Immature natural killer cell (primary cell): ENCODE measurements around the gene CYP1A1. TPM values are rescaled to one million over a fixed set of nuclear protein-coding genes. Genes with fewer than 3 reads are reported as not detected.
"Not testable (repeated sequence)": the region's sequence is repeated elsewhere in the genome, so short reads cannot be mapped to it uniquely, and the experiment has no call there.

Source experiments
- DNase-seq, 3 donors: peaks; one replicate each; pipeline ENCODE4 v3.0.0; 2022; ENCODE audit warnings: mixed read lengths in 1 of 3
- H3K27ac Mint-ChIP-seq, 6 donors: one replicate each; pipeline ENCODE4 v1.8.0; 2020; ENCODE audit warnings: mixed read lengths in 6 of 6, mild to moderate bottlenecking in 5 of 6, inconsistent platforms in 4 of 6, moderate library complexity in 3 of 6
- H3K27me3 Mint-ChIP-seq, 3 donors: one replicate each; pipeline ENCODE4 v1.8.0; 2020 to 2021; ENCODE audit warnings: low read depth in 3 of 3, mild to moderate bottlenecking in 3 of 3, mixed read lengths in 3 of 3, moderate library complexity in 3 of 3, inconsistent platforms in 1 of 3
- H3K36me3 Mint-ChIP-seq, 3 donors: one replicate each; pipeline ENCODE4 v1.8.0; 2020; ENCODE audit warnings: mixed read lengths in 3 of 3, inconsistent platforms in 2 of 3, mild to moderate bottlenecking in 2 of 3
- H3K4me1 Mint-ChIP-seq, 2 donors: one replicate each; pipeline ENCODE4 v1.8.0; 2020; ENCODE audit warnings: inconsistent platforms in 2 of 2, mild to moderate bottlenecking in 2 of 2, mixed read lengths in 2 of 2, moderate library complexity in 1 of 2
- H3K4me3 Mint-ChIP-seq, 5 donors: one replicate each; pipeline ENCODE4 v1.8.0; 2020; ENCODE audit warnings: mild to moderate bottlenecking in 5 of 5, mixed read lengths in 5 of 5, inconsistent platforms in 3 of 5, moderate library complexity in 3 of 5
- H3K9me3 Mint-ChIP-seq, 6 donors: one replicate each; pipeline ENCODE4 v1.8.0; 2020; ENCODE audit warnings: mild to moderate bottlenecking in 6 of 6, mixed read lengths in 6 of 6, inconsistent platforms in 4 of 6, moderate library complexity in 3 of 6
- polyA plus RNA-seq, 3 donors: library from polyadenylated mRNA; unstranded; fragments of 300-500 nt; fragmentation: Illumina TruSeq; gene quantifications; one replicate each; pipeline ENCODE4 v1.2.3, GENCODE V29; 2021

Gene CYP1A1
- polyA plus RNA-seq, 3 donors from 2014 or later = not detected

DNA sequence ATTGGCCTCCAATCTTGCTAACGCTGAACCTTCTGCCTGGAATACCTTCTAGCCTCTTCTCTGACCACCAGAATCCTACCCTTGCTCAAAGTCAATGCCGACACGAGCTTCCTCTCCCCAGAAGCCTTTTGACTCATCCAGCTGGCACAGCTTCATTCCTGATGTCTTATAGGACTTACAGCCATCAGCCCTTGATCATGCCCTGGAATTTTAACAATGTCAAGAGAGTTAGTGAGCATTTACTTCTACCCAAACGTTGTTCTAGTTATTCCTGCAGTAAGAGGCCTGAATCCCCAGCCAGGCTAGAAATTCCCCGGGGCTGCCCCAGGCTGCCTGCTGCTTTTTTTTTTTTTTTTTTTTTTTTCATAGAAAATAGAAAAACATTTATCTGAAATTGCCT, 27.2 kb upstream of the CYP1A1 start:
- Mint-ChIP-seq H3K27ac (no peak overlapping the region), H3K9me3 (no peaks in the 10 kb centered on the region), H3K36me3 (no peaks in the 10 kb centered on the region), H3K4me3 (no peak overlapping the region), H3K27me3 (peaks cover 0 to 7% (median 0%) of the 10 kb centered on the region in 3 donors), H3K4me1 (no peaks in the 10 kb centered on the region)
- DNase-seq = no peak

DNA sequence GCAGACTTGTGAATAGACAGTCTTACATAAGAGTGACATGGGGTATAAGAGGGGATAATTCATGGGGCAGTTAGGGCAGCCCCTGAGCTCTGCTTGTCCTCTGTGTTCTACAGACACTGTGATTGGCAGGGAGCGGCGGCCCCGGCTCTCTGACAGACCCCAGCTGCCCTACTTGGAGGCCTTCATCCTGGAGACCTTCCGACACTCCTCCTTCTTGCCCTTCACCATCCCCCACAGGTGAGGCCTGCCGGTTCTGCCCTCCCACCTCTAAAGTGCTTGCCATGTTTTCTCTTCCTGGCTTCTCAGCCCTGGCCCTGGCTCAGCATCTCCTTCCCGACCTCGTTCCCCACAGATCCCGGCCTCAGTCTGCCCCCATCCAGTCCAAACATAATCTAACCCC, 26.7 kb upstream of the CYP1A1 start:
- no peaks in the 10 kb centered on the region for H3K4me1 Mint-ChIP-seq
- H3K36me3 Mint-ChIP-seq = no peaks in the 10 kb centered on the region
- H3K9me3 Mint-ChIP-seq = no peaks in the 10 kb centered on the region
- H3K27me3 Mint-ChIP-seq = peaks cover 0 to 7% (median 2%) of the 10 kb centered on the region in 3 donors
- H3K4me3 Mint-ChIP-seq = no peak overlapping the region
- H3K27ac Mint-ChIP-seq = no peak overlapping the region
- DNase-seq = no peak

DNA sequence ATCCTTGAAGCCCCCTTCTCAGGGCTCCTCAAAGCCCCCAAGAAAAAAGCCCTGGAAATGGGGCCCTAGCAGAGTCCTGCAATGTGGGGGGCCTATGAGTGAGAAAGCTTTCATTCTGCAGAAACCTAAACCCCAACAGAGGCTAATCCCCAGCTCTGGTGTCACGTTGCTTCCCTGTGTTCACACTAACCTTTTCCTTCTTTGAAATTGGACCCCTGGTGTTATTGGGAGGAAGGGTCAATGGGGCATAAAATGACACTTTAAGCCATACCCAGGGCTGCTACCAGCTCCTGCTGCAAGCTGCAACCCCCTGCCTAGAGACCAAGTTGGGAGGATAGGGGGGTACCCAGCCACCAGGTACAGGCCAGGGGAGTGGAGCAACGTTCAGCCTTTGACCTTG, 25.4 kb upstream of the CYP1A1 start:
- no peaks in the 10 kb centered on the region for H3K36me3 Mint-ChIP-seq
- no peak overlapping the region for H3K27ac Mint-ChIP-seq
- no peak overlapping the region for H3K4me3 Mint-ChIP-seq
- no peak for DNase-seq
- H3K27me3 Mint-ChIP-seq = peaks cover 0 to 7% (median 3%) of the 10 kb centered on the region in 3 donors
- H3K9me3 Mint-ChIP-seq = no peaks in the 10 kb centered on the region
- no peaks in the 10 kb centered on the region for H3K4me1 Mint-ChIP-seq

DNA sequence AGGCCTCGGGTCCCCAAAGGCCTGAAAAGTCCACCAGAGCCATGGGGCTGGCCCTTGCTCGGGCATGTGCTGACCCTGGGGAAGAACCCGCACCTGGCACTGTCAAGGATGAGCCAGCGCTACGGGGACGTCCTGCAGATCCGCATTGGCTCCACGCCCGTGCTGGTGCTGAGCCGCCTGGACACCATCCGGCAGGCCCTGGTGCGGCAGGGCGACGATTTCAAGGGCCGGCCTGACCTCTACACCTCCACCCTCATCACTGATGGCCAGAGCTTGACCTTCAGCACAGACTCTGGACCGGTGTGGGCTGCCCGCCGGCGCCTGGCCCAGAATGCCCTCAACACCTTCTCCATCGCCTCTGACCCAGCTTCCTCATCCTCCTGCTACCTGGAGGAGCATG, 24.5 kb upstream of the CYP1A1 start:
- H3K9me3 Mint-ChIP-seq = no peaks in the 10 kb centered on the region
- no peak for DNase-seq
- H3K36me3 Mint-ChIP-seq = no peaks in the 10 kb centered on the region
- H3K4me3 Mint-ChIP-seq = no peak overlapping the region
- H3K4me1 Mint-ChIP-seq = no peaks in the 10 kb centered on the region
- no peak overlapping the region for H3K27ac Mint-ChIP-seq
- H3K27me3 Mint-ChIP-seq = peaks cover 0 to 5% (median 3%) of the 10 kb centered on the region in 3 donors

DNA sequence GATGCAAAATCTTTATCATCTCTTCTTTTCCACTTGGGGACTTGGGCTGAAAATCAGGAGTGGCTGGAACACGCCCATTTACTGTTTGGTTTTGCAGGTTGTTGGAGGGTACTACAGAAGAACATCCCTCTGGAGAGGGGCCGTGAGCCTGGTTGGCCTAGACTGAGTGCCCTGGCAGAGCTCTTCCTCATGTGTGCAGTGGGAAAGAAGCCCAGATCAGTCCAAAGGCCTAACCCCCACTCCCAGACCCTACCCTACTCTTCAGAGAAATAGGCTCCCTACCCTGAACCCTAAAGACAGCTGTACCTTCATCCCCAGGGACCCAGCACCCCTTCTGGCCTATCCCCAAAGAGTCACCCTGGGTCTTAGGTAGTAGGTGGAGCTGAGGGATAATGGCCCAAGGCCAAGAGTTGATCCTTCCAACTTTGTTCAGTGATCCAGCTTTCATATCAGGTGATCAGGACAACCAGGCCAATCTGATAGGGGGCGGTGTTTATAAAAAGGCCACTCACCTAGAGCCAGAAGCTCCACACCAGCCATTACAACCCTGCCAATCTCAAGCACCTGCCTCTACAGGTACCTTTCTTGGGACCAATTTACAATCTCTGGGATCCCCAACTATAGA, 23.1 kb upstream of the CYP1A1 start, which contains the start of gene CYP1A2:
Gene CYP1A2, plus strand, starts transcription at position 524 of the 625 bp plus-strand sequence. CDS start 894 bp downstream, outside the sequence.
- Mint-ChIP-seq H3K36me3 (no peaks in the 10 kb centered on the region), H3K4me3 (no peak within 1 kb of the TSS), H3K9me3 (no peaks in the 10 kb centered on the region), H3K27ac (no peak within 1 kb of the TSS), H3K27me3 (peaks cover 0 to 8% (median 3%) of the 10 kb centered on the region in 3 donors), H3K4me1 (no peaks in the 10 kb centered on the region)
- DNase-seq = no peak

DNA sequence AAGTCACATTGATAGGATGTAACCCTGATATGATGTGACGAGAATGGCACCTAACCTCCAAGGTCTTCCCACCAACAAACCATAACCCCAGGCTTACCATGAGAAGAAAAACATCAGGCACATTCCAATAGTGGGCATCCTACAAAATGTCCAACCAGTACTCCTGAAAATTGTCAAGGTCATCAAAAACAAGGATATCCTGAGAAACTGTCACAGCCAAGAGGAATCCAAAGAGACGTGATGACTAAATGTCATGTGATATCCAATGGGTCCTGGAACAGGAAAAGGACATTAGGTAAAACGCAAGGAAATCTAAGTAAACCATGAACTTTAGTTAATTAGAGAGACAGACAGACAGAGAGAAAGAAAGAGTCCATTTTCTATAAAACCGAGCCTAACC, 21.1 kb upstream of the CYP1A1 start:
- Mint-ChIP-seq H3K4me3 (no peak overlapping the region), H3K27ac (no peak overlapping the region), H3K4me1 (no peaks in the 10 kb centered on the region), H3K27me3 (peaks cover 0 to 8% (median 5%) of the 10 kb centered on the region in 3 donors), H3K36me3 (no peaks in the 10 kb centered on the region), H3K9me3 (no peaks in the 10 kb centered on the region)
- DNase-seq = no peak

DNA sequence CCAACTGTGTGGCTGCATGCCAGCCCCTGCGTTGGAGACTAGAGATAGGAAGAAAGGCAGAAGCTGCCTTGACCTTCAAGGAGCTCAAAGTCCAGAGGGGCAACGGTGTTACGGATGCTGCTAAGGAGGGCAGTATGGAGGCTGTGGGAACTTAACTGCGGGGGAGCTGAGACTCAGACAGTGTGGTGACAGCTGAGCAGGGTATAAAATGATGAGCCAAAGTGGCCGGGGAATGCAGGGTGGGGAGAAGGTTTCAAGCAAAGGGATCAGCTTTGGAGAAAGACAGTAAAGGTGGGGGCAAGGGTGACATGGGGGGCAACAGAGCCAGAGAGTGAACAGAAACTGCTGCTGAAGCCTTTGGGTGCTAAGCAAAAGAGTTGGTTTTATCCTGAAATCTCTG, 17.1 kb upstream of the CYP1A1 start:
- no peaks in the 10 kb centered on the region for H3K4me1 Mint-ChIP-seq
- H3K9me3 Mint-ChIP-seq = no peaks in the 10 kb centered on the region
- no peaks in the 10 kb centered on the region for H3K36me3 Mint-ChIP-seq
- no peak overlapping the region for H3K4me3 Mint-ChIP-seq
- no peak for DNase-seq
- H3K27ac Mint-ChIP-seq = no peak overlapping the region
- H3K27me3 Mint-ChIP-seq = peaks cover 5 to 10% (median 8%) of the 10 kb centered on the region in 3 donors

DNA sequence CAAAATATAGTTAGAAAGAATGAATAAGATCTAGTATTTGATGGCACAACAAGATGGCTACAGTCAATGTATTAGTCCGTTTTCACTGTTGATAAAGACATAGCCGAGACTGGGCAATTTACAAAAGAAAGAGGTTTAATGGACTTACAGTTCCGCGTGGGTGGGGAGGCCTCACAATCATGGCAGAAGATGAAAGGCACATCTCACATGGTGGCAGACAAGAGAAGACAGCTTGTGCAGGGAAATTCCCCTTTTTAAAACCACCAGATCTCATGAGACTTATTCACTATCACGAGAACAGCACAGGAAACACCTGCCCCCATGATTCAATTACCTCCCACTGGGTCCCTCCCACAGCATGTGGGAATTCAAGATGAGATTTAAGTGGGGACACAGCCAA, 12.9 kb upstream of the CYP1A1 start:
- not testable (repeated sequence) for H3K4me1 Mint-ChIP-seq, H3K9me3 Mint-ChIP-seq, H3K4me3 Mint-ChIP-seq, DNase-seq, H3K36me3 Mint-ChIP-seq, H3K27ac Mint-ChIP-seq
- peaks cover 7 to 23% (median 9%) of the 10 kb centered on the region in 3 donors for H3K27me3 Mint-ChIP-seq

DNA sequence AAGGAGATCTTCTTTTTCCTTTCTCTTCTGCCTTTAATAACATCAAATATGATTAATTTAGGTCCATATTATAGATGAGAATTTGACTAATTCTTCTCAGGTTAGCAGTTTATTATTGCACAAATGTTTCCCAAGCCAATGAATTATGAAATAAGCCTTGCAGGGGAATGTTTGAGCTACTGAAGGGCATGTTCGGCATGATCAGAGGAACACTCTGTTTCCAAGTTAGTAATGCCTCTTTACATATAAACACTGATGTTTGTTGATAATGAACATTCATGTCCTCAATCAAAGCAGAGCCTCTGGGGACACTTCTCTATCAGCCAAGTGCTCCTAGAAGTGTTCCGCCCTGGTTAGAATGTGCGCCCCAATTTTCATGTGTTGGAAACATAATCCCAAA, 10.0 kb upstream of the CYP1A1 start:
- no peak overlapping the region for H3K27ac Mint-ChIP-seq
- no peak for DNase-seq
- peaks cover 6 to 27% (median 14%) of the 10 kb centered on the region in 3 donors for H3K27me3 Mint-ChIP-seq
- H3K9me3 Mint-ChIP-seq = peaks cover 0 to 1% (median 0%) of the 10 kb centered on the region in 6 donors
- no peaks in the 10 kb centered on the region for H3K4me1 Mint-ChIP-seq
- no peaks in the 10 kb centered on the region for H3K36me3 Mint-ChIP-seq
- H3K4me3 Mint-ChIP-seq = no peak overlapping the region

DNA sequence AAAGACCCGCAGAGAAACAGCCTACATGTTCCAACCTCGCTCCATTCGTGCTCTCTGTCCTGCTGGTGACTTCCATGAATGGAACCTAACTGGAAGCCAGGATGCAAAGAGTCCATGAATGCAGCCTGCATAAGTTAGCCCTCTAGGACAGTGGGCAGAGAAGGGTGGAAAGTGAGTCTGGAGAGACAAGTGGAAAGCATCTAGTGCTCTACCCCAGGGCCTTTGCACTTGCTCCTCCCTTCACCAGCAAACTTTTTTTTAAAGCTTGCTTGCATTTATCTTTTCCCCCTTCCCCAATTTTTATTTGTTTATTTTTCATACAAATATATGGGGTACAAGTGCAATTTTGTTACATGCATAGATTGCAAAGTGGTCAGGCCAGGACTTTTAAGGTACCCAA, 7.9 kb upstream of the CYP1A1 start:
- H3K9me3 Mint-ChIP-seq = peaks cover 0 to 1% (median 0%) of the 10 kb centered on the region in 6 donors
- no peak overlapping the region for H3K4me3 Mint-ChIP-seq
- peaks cover 8 to 30% (median 12%) of the 10 kb centered on the region in 3 donors for H3K27me3 Mint-ChIP-seq
- no peak for DNase-seq
- H3K36me3 Mint-ChIP-seq = no peaks in the 10 kb centered on the region
- H3K4me1 Mint-ChIP-seq = no peaks in the 10 kb centered on the region
- no peak overlapping the region for H3K27ac Mint-ChIP-seq

DNA sequence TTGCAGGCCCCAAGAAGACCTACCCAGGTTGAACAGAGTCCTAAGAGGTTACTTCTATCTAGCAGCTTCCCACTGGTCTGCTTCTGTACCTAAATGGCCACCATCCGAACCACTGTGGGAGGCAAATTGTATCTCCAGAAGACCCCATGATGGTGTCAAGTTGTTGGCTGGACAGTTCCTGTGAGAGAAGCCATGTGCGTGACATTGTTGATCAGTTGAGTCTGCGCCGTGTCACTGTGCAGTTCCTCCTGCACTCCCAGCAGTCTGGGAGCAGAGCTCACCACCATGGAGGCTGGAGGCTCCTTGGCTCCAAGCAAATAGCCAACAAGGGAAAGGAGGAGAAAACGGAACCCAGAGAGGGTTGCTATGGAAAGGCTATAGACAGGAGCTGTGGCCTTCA, 7.5 kb upstream of the CYP1A1 start:
- Mint-ChIP-seq H3K36me3 (no peaks in the 10 kb centered on the region), H3K27me3 (peaks cover 8 to 32% (median 12%) of the 10 kb centered on the region in 3 donors), H3K4me1 (no peaks in the 10 kb centered on the region), H3K4me3 (no peak overlapping the region), H3K9me3 (peaks cover 0 to 1% (median 0%) of the 10 kb centered on the region in 6 donors), H3K27ac (no peak overlapping the region)
- no peak for DNase-seq

DNA sequence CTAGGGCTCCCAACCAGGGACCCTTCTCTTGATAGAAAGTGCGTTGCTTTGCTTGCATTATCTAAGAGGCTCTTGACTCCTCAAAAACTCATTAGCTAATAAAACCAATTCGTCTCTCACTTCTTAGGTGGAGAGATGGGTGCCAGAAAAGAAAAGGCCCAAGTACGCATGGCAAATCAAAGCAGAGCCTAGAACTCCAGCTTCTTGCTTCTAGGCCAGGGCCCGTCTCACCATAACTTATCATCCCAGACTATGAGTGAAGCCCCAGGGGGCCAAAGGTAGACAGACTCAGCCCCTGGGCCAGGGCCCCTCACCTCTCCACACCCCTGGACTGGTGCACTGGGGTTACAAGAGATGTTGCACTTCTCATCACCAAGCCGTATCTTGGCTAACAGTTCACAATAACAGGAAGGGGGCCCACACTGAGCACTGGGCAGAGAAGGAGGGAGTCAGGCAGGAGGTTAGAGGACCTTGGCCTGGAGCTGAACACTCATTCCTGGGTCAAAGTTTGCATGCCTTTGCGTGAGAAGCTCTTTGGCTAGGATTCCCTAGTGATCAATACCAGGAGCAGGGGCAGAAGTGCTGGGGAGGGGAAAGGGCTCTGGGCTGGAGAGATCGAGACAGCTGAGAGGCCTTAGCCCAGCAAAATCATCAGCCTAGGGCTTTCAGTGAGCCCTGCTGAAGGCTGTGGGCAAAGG, 5.4 kb upstream of the CYP1A1 start:
- Mint-ChIP-seq H3K4me1 (peaks cover 8 to 9% of the 10 kb centered on the region in 2 donors), H3K27me3 (peaks cover 6 to 30% (median 10%) of the 10 kb centered on the region in 3 donors), H3K4me3 (no peak overlapping the region), H3K9me3 (no peaks in the 10 kb centered on the region), H3K36me3 (no peaks in the 10 kb centered on the region), H3K27ac (no peak overlapping the region)
- no peak for DNase-seq

DNA sequence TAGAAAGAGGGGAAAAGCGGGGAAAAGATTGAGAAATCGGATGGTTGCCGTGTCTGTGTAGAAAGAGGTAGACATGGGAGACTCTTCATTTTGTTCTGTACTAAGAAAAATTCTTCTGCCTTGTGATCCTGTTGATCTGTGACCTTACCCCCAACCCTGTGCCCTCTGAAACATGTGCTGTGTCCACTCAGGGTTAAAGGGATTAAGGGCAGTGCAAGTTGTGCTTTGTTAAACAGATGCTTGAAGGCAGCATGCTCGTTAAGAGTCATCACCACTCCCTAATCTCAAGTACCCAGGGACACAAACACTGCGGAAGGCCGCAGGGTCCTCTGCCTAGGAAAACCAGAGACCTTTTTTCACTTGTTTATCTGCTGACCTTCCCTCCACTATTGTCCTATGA, 4.0 kb upstream of the CYP1A1 start:
- Mint-ChIP-seq H3K27me3 (peaks cover 6 to 27% (median 10%) of the 10 kb centered on the region in 3 donors), H3K4me1 (peaks cover 9 to 12% of the 10 kb centered on the region in 2 donors)
- not testable (repeated sequence) for DNase-seq, H3K36me3 Mint-ChIP-seq, H3K27ac Mint-ChIP-seq, H3K9me3 Mint-ChIP-seq, H3K4me3 Mint-ChIP-seq

DNA sequence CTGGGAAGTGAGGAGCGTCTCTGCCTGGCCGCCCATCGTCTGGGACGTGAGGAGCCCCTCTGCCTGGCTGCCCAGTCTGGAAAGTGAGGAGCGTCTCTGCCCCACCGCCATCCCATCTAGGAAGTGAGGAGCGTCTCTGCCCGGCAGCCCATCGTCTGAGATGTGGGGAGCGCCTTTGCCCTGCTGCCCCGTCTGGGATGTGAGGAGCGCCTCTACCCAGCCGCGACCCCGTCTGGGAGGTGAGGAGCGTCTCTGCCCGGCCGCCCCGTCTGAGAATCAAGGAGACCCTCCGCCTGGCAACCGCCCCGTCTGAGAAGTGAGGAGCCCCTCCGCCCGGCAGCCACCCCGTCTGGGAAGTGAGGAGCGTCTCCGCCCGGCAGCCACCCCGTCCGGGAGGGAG, 3.4 kb upstream of the CYP1A1 start:
- peaks cover 9 to 12% of the 10 kb centered on the region in 2 donors for H3K4me1 Mint-ChIP-seq
- H3K27me3 Mint-ChIP-seq = peaks cover 6 to 26% (median 8%) of the 10 kb centered on the region in 3 donors

More for the DNA sequence above, 3.4 kb upstream of the CYP1A1 start:
- not testable (repeated sequence) for H3K4me3 Mint-ChIP-seq, H3K9me3 Mint-ChIP-seq, H3K27ac Mint-ChIP-seq, DNase-seq, H3K36me3 Mint-ChIP-seq
